ENCODE data around the gene BTBD1. TPM values are rescaled to one million over a fixed set of nuclear protein-coding genes. Genes with fewer than 3 reads are reported as not detected.

The BTBD1 gene
- total RNA-seq, 1 experiment from 2014 or later = 80.0 TPM

DNA sequence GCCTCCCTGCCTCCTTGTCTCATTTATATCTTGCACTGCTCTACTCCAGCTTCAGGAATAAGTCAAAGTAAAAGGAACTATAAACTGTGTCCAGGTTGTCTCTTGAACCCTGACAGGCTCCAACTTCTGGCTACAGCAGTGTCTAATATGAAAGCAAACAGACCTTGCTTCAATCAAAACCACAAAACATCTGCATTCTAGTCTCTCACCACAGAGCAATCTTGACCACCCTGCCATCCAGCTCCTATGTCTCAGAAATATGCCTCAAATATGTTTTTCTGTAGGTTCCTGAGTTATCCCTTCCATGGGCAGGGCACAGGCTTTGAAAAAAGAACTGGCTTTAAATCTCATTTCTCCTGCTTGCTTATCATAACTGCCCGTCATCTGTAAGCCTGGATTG, 94.1 kb downstream of the BTBD1 start:
- CTCF ChIA-PET = no interaction called here
- H3K9ac ChIP-seq (ENCODE audit: low read length) = no peak overlapping the region
- POLR2A ChIA-PET = no interaction called here
- BruUV-seq (replicated peaks) = no TSS peak
- ATAC-seq (no peak), DNase-seq (ENCODE audit: low read depth, low spot score) (no peak)
- intact Hi-C loops (cut with micrococcal nuclease) = no loop called here
- no peaks in the 10 kb centered on the region for H3K9me2 ChIP-seq (ENCODE audit: insufficient read depth)
- no peak overlapping the region for H3K27ac ChIP-seq (ENCODE audit: low read depth, low read length)
- no peak overlapping the region for H3K4me2 ChIP-seq (ENCODE audit: low read length)
- H2AFZ ChIP-seq (ENCODE audit: low read depth, low read length, poor library complexity, severe bottlenecking) = no peak overlapping the region
- H3K4me1 ChIP-seq (ENCODE audit: control insufficient read depth in 1 of 2, insufficient read depth in 2 of 2, low read length in 2 of 2) = no peaks in the 10 kb centered on the region
- 0 out of 2 replicates have a peak, but pooled peaks cover 4% of the 10 kb centered on the region for H3K27me3 ChIP-seq (ENCODE audit: insufficient read depth, low read length)
- no peak overlapping the region for H3K4me3 ChIP-seq (replicated peaks in 1 of 2; ENCODE audit: low read depth in 1 of 2, low read length in 2 of 2)
- TF ChIP-seq RAD21 (IDR thresholded peaks at IDR 0.05; ENCODE audit: low read depth) (no peak), JUND (IDR thresholded peaks at IDR 0.05) (no peak), CEBPB (IDR thresholded peaks at IDR 0.05; ENCODE audit: low read depth) (no peak), EZH2 (IDR thresholded peaks at IDR 0.05) (no peak), EZH2phosphoT487 (IDR thresholded peaks at IDR 0.05; ENCODE audit: borderline replicate concordance) (no peak), SIN3A (IDR thresholded peaks at IDR 0.05; ENCODE audit: low read depth) (no peak), ZFX (IDR thresholded peaks at IDR 0.05) (no peak), SP1 (IDR thresholded peaks at IDR 0.05; ENCODE audit: low read depth) (no peak), ELF1 (IDR thresholded peaks at IDR 0.05; ENCODE audit: borderline replicate concordance, low read depth) (no peak), POLR2A (IDR thresholded peaks at IDR 0.05; ENCODE audit: borderline replicate concordance, extremely low read depth, insufficient read depth, insufficient read length) (no peak), SRF (IDR thresholded peaks at IDR 0.05; ENCODE audit: low read depth) (no peak), FOSL1 (IDR thresholded peaks at IDR 0.05; ENCODE audit: low read depth) (no peak), POLR2AphosphoS5 (IDR thresholded peaks at IDR 0.05; ENCODE audit: low read depth, low read length) (no peak), EGR1 (IDR thresholded peaks at IDR 0.05; ENCODE audit: low read depth) (no peak), YY1 (IDR thresholded peaks at IDR 0.05; ENCODE audit: extremely low read depth, insufficient replicate concordance, low read depth, low read length) (no peak), CBX3 (IDR thresholded peaks at IDR 0.05; ENCODE audit: low read depth) (no peak)
- TF ChIP-seq, protein P1, sequence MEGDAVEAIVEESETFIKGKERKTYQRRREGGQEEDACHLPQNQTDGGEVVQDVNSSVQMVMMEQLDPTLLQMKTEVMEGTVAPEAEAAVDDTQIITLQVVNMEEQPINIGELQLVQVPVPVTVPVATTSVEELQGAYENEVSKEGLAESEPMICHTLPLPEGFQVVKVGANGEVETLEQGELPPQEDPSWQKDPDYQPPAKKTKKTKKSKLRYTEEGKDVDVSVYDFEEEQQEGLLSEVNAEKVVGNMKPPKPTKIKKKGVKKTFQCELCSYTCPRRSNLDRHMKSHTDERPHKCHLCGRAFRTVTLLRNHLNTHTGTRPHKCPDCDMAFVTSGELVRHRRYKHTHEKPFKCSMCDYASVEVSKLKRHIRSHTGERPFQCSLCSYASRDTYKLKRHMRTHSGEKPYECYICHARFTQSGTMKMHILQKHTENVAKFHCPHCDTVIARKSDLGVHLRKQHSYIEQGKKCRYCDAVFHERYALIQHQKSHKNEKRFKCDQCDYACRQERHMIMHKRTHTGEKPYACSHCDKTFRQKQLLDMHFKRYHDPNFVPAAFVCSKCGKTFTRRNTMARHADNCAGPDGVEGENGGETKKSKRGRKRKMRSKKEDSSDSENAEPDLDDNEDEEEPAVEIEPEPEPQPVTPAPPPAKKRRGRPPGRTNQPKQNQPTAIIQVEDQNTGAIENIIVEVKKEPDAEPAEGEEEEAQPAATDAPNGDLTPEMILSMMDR (IDR thresholded peaks at IDR 0.05 in 2 of 3, conservative IDR thresholded peaks at IDR 0.05 in 1 of 3; ENCODE audit: borderline replicate concordance in 1 of 3, insufficient read depth in 1 of 3, low read depth in 2 of 3, low read length in 2 of 3) = no peak
- TF ChIP-seq, protein P2, sequence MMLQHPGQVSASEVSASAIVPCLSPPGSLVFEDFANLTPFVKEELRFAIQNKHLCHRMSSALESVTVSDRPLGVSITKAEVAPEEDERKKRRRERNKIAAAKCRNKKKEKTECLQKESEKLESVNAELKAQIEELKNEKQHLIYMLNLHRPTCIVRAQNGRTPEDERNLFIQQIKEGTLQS (IDR thresholded peaks at IDR 0.05) = no peak
- TF ChIP-seq, protein P3, sequence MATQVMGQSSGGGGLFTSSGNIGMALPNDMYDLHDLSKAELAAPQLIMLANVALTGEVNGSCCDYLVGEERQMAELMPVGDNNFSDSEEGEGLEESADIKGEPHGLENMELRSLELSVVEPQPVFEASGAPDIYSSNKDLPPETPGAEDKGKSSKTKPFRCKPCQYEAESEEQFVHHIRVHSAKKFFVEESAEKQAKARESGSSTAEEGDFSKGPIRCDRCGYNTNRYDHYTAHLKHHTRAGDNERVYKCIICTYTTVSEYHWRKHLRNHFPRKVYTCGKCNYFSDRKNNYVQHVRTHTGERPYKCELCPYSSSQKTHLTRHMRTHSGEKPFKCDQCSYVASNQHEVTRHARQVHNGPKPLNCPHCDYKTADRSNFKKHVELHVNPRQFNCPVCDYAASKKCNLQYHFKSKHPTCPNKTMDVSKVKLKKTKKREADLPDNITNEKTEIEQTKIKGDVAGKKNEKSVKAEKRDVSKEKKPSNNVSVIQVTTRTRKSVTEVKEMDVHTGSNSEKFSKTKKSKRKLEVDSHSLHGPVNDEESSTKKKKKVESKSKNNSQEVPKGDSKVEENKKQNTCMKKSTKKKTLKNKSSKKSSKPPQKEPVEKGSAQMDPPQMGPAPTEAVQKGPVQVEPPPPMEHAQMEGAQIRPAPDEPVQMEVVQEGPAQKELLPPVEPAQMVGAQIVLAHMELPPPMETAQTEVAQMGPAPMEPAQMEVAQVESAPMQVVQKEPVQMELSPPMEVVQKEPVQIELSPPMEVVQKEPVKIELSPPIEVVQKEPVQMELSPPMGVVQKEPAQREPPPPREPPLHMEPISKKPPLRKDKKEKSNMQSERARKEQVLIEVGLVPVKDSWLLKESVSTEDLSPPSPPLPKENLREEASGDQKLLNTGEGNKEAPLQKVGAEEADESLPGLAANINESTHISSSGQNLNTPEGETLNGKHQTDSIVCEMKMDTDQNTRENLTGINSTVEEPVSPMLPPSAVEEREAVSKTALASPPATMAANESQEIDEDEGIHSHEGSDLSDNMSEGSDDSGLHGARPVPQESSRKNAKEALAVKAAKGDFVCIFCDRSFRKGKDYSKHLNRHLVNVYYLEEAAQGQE (IDR thresholded peaks at IDR 0.05; ENCODE audit: low read depth) = no peak
- TF ChIP-seq, protein P4, sequence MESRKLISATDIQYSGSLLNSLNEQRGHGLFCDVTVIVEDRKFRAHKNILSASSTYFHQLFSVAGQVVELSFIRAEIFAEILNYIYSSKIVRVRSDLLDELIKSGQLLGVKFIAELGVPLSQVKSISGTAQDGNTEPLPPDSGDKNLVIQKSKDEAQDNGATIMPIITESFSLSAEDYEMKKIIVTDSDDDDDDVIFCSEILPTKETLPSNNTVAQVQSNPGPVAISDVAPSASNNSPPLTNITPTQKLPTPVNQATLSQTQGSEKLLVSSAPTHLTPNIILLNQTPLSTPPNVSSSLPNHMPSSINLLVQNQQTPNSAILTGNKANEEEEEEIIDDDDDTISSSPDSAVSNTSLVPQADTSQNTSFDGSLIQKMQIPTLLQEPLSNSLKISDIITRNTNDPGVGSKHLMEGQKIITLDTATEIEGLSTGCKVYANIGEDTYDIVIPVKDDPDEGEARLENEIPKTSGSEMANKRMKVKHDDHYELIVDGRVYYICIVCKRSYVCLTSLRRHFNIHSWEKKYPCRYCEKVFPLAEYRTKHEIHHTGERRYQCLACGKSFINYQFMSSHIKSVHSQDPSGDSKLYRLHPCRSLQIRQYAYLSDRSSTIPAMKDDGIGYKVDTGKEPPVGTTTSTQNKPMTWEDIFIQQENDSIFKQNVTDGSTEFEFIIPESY (IDR thresholded peaks at IDR 0.05; ENCODE audit: extremely low read depth, insufficient replicate concordance, low read length) = no peak
- RAD21 ChIA-PET (ENCODE audit: low non-redundant PET in 1 of 2, low total read pairs in 2 of 2, uncharacterized antibody in 2 of 2, unreplicated experiment in 2 of 2) = no interaction called here
- H3K79me2 ChIP-seq (ENCODE audit: insufficient read depth, low read length) = no peaks in the 10 kb centered on the region
- no peaks in the 10 kb centered on the region for H3K36me3 ChIP-seq (ENCODE audit: control insufficient read depth in 1 of 2, insufficient read depth in 2 of 2, low read length in 2 of 2)
- H3K9me3 ChIP-seq (ENCODE audit: control insufficient read depth in 1 of 2, insufficient read depth in 1 of 2, low read depth in 1 of 2, low read length in 2 of 2) = no peaks in the 10 kb centered on the region
- H4K20me1 ChIP-seq (ENCODE audit: insufficient read depth) = no peaks in the 10 kb centered on the region

Measured in HCT116 (cell line).